ENCODE results near the gene C16orf87. TPM values are rescaled to one million over a fixed set of nuclear protein-coding genes. Genes with fewer than 3 reads are reported as not detected.

C16orf87 gene
- total RNA-seq, 4 donors from 2014 or later, result 2.6 to 6.8 (median 5.1) TPM

DNA sequence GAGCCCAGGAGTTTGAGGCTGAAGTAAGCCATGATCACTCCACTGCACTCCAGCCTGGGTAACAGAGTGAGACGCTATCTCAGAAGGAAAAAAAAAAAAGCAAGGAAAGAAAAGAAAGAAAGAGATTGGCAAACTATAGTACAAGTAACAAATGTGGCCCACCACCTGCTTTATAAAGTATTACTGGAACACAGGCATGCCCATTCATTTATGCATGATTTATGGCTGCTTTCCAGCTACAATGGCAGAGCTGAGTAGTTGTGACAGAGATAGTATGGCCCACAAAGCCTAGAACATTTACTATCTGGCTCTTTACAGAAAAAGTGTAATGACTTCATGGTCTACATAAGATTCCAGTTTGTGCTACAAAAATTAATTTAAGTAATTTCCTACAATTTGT is 23.6 kb downstream of the C16orf87 start:
- TF ChIP-seq, protein P1, sequence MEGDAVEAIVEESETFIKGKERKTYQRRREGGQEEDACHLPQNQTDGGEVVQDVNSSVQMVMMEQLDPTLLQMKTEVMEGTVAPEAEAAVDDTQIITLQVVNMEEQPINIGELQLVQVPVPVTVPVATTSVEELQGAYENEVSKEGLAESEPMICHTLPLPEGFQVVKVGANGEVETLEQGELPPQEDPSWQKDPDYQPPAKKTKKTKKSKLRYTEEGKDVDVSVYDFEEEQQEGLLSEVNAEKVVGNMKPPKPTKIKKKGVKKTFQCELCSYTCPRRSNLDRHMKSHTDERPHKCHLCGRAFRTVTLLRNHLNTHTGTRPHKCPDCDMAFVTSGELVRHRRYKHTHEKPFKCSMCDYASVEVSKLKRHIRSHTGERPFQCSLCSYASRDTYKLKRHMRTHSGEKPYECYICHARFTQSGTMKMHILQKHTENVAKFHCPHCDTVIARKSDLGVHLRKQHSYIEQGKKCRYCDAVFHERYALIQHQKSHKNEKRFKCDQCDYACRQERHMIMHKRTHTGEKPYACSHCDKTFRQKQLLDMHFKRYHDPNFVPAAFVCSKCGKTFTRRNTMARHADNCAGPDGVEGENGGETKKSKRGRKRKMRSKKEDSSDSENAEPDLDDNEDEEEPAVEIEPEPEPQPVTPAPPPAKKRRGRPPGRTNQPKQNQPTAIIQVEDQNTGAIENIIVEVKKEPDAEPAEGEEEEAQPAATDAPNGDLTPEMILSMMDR (IDR thresholded peaks at IDR 0.05; ENCODE audit: low read depth), result no peak

DNA sequence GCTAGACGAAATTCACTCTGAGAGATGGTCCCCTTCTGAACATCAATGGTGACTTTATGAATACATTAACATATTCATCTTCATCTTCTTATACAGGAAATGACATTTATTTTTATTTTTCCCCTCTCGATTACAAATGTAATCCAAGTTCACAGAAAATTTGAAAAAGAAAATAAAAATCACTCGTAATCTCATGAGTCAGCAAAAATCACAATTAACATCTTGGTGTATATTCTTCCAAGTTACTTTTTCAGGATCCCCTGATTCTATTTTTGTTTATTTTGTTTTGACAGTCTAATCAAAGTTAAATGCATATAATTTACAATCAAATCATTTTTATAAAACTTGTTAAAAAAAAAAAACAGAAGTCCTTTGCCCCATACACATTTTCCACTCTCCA is 27.6 kb downstream of the C16orf87 start:
- TF ChIP-seq, protein P1 (IDR thresholded peaks at IDR 0.05; ENCODE audit: low read depth), result no peak

DNA sequence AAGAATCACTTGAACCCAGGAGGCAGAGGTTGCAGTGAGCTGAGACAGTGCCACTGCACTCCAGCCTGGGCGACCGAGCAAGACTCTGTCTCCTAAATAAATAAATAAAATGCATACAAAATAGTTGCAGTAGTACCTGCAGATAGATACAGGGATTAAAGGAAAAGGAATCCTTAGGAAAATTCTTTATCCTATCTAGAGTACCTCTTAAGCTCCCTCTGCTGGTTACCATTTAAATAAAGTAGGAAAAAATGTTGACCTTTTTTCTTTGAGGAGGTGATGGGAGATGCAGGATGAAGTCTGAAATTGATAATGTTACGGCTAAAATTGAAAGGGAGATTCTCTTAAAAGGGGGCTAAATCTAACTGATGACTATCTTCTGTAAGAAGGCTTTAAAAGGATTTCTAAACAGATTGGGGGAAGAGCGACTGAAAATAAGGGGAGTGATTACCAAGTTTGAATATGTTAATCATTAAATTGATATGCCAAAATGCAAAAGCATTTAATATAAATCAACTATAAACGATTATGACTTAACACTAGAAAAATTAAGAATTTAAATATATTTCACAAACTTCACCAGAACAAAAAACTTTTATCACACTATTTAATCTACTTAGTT is 29.4 kb downstream of the C16orf87 start:
- TF ChIP-seq, protein P1 (IDR thresholded peaks at IDR 0.05; ENCODE audit: low read depth), result no peak

DNA sequence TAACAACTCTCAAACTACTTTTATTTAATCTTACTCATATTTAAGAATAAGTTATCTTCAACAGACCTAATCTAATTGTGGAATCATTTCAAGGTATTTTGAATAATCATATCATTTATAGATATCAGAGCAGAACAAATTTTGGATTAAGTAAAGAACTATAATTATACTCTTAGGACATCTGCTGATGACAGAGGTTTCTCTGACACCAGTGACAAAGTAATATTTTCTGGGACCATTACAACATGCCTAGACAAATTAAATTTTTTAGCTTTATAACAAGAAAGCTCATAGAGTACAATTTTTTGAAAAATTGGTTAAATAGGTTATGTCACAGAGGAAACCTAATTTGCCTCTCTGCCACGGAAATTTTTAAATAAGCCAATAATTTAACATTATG is 30.5 kb downstream of the C16orf87 start:
- TF ChIP-seq, protein P1 (IDR thresholded peaks at IDR 0.05; ENCODE audit: low read depth), result no peak

GRCh38 chr16:46797501-46797900 is 33.5 kb downstream of the C16orf87 start:
- TF ChIP-seq, protein P1 (IDR thresholded peaks at IDR 0.05; ENCODE audit: low read depth), result no peak

GRCh38 chr16:46796764-46797269 is 34.2 kb downstream of the C16orf87 start:
- TF ChIP-seq, protein P1 (IDR thresholded peaks at IDR 0.05; ENCODE audit: low read depth), result no peak

GRCh38 chr16:46793841-46794240 is 37.1 kb downstream of the C16orf87 start:
- TF ChIP-seq, protein P1 (IDR thresholded peaks at IDR 0.05; ENCODE audit: low read depth), result no peak

Data from subcutaneous adipose tissue (tissue), 4 donors.